CD4-positive, alpha-beta T cell treated with Interleukin-17A for 1 hour (primary cell): ENCODE results near the gene MEN1.

Experiments
- DNase-seq: peaks from one replicate; pipeline ENCODE4 v3.0.0-alpha.2; 2020

Gene MEN1

GRCh38 chr11:64759722-64760719 lies 50.3 kb downstream of the MEN1 start, which contains the start of gene PYGM:
TSS of gene PYGM (minus strand) at chr11:64759974. CDS start at chr11:64759898, 76 bp downstream.
- DNase-seq, result peak; percentile 40

GRCh38 chr11:64759131-64759721 lies 51.1 kb downstream of the MEN1 start:
- DNase-seq, result peak; percentile 30

- no peak for DNase-seq
Measured at GRCh38 chr11:64758330-64759079, 51.8 kb downstream of the MEN1 start.

GRCh38 chr11:64757549-64758329 lies 52.6 kb downstream of the MEN1 start:
- DNase-seq, result no peak

GRCh38 chr11:64755681-64756361 lies 54.5 kb downstream of the MEN1 start:
- peak; percentile 1 for DNase-seq

- no peak for DNase-seq
Measured at GRCh38 chr11:64754919-64755662, 55.3 kb downstream of the MEN1 start.

- DNase-seq, result no peak
Measured at GRCh38 chr11:64754124-64754918, 56.0 kb downstream of the MEN1 start.
